HepG2 (cell line): ENCODE measurements around the gene RNF126. TPM values are rescaled to one million over a fixed set of nuclear protein-coding genes. Genes with fewer than 3 reads are reported as not detected.
A peak's percentile ranks its signal among the peaks of the same experiment; 100 is the strongest.

Source experiments
- BRCA1 ChIP-seq: sonication (generic); formaldehyde crosslinking; IDR thresholded peaks from 2 replicates; pipeline ENCODE4 v1.4.0; 2020; ENCODE audit warnings: missing genetic modification reagents
- FOXO1 ChIP-seq: sonication (generic); formaldehyde crosslinking; IDR thresholded peaks from 2 replicates; pipeline ENCODE4 v1.4.0; 2020; ENCODE audit warnings: missing genetic modification reagents
- GABPB1 ChIP-seq: IDR thresholded peaks from 2 replicates; pipeline ENCODE4 v1.6.1; 2016; ENCODE audit warnings: mild to moderate bottlenecking, missing genetic modification reagents, moderate library complexity, missing compliant biosample characterization
- HOXD1 ChIP-seq: sonication (generic); formaldehyde crosslinking; IDR thresholded peaks from 2 replicates; pipeline ENCODE4 v1.5.0; 2020; ENCODE audit warnings: missing genetic modification reagents
- KDM1A ChIP-seq: IDR thresholded peaks from 2 replicates; pipeline ENCODE4 v1.6.1; 2016; ENCODE audit warnings: missing compliant biosample characterization
- MAF1 ChIP-seq: sonication (generic); formaldehyde crosslinking; IDR thresholded peaks from 2 replicates; pipeline ENCODE4 v1.5.0; 2020; ENCODE audit warnings: missing genetic modification reagents, borderline replicate concordance
- MBNL3 ChIP-seq: fragments of 250-450 bp; sonication (Bioruptor Pico); conservative IDR thresholded peaks from 2 replicates; pipeline ENCODE4 v1.8.0; 2022; ENCODE audit warnings: mild to moderate bottlenecking, inconsistent platforms
- NFE2 ChIP-seq: sonication (generic); formaldehyde crosslinking; IDR thresholded peaks from 2 replicates; pipeline ENCODE4 v1.4.0; 2020; ENCODE audit warnings: missing genetic modification reagents
- PPARG ChIP-seq: conservative IDR thresholded peaks from 2 replicates; pipeline ENCODE4 v1.6.1; 2016; ENCODE audit warnings: missing biosample characterization, missing genetic modification reagents
- TCF7L2 ChIP-seq: IDR thresholded peaks from 2 replicates; pipeline ENCODE4 v1.6.1; 2011; ENCODE audit warnings: mild to moderate bottlenecking, low read depth, low read length, moderate library complexity
- TOPORS ChIP-seq: sonication (generic); formaldehyde crosslinking; IDR thresholded peaks from 2 replicates; pipeline ENCODE4 v1.8.0; 2023; ENCODE audit warnings: mild to moderate bottlenecking, missing genetic modification reagents
- TRIM24 ChIP-seq: sonication (generic); formaldehyde crosslinking; IDR thresholded peaks from 2 replicates; pipeline ENCODE4 v1.8.0; 2022; ENCODE audit warnings: mild to moderate bottlenecking, missing genetic modification reagents
- TSC22D2 ChIP-seq: sonication (generic); formaldehyde crosslinking; IDR thresholded peaks from 2 replicates; pipeline ENCODE4 v1.5.1; 2020; ENCODE audit warnings: missing genetic modification reagents, mild to moderate bottlenecking, borderline replicate concordance
- YY1 ChIP-seq: IDR thresholded peaks from 2 replicates; pipeline ENCODE4 v1.6.1; 2011; ENCODE audit warnings: low read length, low read depth, moderate library complexity, mild to moderate bottlenecking; ENCODE audit not compliant: insufficient read depth, insufficient replicate concordance
- ZBTB4 ChIP-seq: sonication (generic); formaldehyde crosslinking; IDR thresholded peaks from 2 replicates; pipeline ENCODE4 v1.4.0; 2020; ENCODE audit warnings: missing genetic modification reagents, mild to moderate bottlenecking, borderline replicate concordance
- ZFP62 ChIP-seq: sonication (generic); formaldehyde crosslinking; IDR thresholded peaks from 2 replicates; pipeline ENCODE4 v1.4.0; 2020; ENCODE audit warnings: missing genetic modification reagents
- ZNF230 ChIP-seq: sonication (generic); formaldehyde crosslinking; IDR thresholded peaks from 2 replicates; pipeline ENCODE4 v1.4.0; 2020; ENCODE audit warnings: mild to moderate bottlenecking, missing genetic modification reagents
- ZNF570 ChIP-seq: sonication (generic); formaldehyde crosslinking; IDR thresholded peaks from 2 replicates; pipeline ENCODE4 v1.4.0; 2020; ENCODE audit warnings: mild to moderate bottlenecking, missing genetic modification reagents, borderline replicate concordance
- polyA plus RNA-seq, 8 experiments: library from polyadenylated mRNA; depleted of rRNA in 3 of 8; stranded (reverse) in 7 of 8; unstranded in 1 of 8; fragments of >200 nt; fragmentation: Illumina TruSeq in 4 of 8; extraction: Trizol in 4 of 8; gene quantifications; 2 replicates each; pipeline versions ENCODE4 v1.2.1 to v1.2.3, GENCODE V29; 2011 to 2016; ENCODE audit warnings: low read depth in 4 of 8, missing spikeins in 1 of 8, mixed read lengths in 1 of 8; ENCODE audit not compliant: insufficient read depth in 1 of 8
- total RNA-seq, 5 experiments: library from RNA; depleted of rRNA; stranded (reverse); fragments of >200 nt; fragmentation: Illumina TruSeq; extraction: Trizol; gene quantifications; 2 replicates each; pipeline ENCODE4 v1.2.3, GENCODE V29; 2016; ENCODE audit warnings: low read depth in 1 of 5
- TF ChIP-seq, protein P1 (sequence below): sonication (generic); formaldehyde crosslinking; IDR thresholded peaks from 2 replicates; pipeline ENCODE4 v1.4.0; 2020; ENCODE audit warnings: missing genetic modification reagents
- TF ChIP-seq, protein P2 (sequence below): sonication (generic); formaldehyde crosslinking; conservative IDR thresholded peaks from 2 replicates; pipeline ENCODE4 v1.4.0; 2020; ENCODE audit warnings: missing genetic modification reagents
- TF ChIP-seq, protein P3 (sequence below): sonication (generic); formaldehyde crosslinking; IDR thresholded peaks from 2 replicates; pipeline ENCODE4 v1.8.1; 2023; ENCODE audit warnings: mild to moderate bottlenecking, inconsistent platforms, moderate library complexity, missing genetic modification reagents, borderline replicate concordance

The RNF126 gene
- total and polyA plus RNA-seq, 2 of the 13 experiments (the other 11 are each of a cell fraction or from before 2014, with no cell fraction given), result 23.2 to 34.0 TPM

DNA sequence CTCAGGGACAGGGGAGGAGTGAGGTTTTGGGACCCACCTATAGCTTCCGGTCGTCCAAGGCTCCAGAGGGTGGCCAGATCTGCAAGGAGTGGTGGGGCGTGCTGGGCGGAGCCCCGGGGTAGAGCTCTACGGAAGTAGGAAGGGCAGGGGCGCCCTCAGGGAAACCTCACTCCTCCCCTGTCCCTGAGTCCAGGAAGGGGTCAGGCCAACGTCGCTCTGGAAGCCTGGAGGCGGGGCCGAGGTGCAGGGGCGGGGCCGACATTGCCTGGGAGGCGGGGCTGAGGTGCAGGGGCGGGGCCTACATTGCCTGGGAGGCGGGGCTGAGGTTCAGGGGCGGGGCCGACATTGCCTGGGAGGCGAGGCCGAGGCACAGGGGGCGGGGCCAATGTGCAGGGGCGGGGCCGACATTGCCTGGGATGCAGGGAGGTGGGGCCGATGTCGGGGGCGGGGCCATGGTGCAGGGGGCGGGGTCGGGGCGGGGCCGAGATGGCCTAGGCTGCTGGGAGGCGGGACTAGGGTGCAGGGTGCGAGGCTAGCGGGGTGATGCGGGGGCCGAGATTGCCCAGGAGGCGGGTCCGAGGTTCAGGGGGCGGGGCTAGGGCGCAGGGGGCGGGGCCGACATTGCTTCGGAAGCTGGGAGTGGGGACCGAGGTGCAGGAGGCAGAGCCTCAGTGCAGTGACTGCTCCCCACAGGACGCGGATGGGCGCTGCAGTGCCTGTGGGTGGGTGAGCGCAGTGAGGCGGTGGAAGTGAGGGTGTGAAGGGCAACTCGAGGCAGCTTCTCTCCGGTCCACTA is 40.8 kb upstream of the RNF126 start (continued):
- TF ChIP-seq, protein P1, sequence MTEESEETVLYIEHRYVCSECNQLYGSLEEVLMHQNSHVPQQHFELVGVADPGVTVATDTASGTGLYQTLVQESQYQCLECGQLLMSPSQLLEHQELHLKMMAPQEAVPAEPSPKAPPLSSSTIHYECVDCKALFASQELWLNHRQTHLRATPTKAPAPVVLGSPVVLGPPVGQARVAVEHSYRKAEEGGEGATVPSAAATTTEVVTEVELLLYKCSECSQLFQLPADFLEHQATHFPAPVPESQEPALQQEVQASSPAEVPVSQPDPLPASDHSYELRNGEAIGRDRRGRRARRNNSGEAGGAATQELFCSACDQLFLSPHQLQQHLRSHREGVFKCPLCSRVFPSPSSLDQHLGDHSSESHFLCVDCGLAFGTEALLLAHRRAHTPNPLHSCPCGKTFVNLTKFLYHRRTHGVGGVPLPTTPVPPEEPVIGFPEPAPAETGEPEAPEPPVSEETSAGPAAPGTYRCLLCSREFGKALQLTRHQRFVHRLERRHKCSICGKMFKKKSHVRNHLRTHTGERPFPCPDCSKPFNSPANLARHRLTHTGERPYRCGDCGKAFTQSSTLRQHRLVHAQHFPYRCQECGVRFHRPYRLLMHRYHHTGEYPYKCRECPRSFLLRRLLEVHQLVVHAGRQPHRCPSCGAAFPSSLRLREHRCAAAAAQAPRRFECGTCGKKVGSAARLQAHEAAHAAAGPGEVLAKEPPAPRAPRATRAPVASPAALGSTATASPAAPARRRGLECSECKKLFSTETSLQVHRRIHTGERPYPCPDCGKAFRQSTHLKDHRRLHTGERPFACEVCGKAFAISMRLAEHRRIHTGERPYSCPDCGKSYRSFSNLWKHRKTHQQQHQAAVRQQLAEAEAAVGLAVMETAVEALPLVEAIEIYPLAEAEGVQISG (CRISPR knock-in tag), result peak; percentile 37; the same call in 1 of the 2 replicates
- TF ChIP-seq FOXO1 (CRISPR knock-in tag) (peak; percentile 63), MAF1 (CRISPR knock-in tag) (no peak), MBNL3 (CRISPR knock-in tag) (no peak), KDM1A (no peak), ZNF570 (no peak), TCF7L2 (no peak), GABPB1 (CRISPR knock-in tag) (peak; percentile 79), TRIM24 (CRISPR knock-in tag) (no peak), NFE2 (CRISPR knock-in tag) (no peak), ZBTB4 (no peak), TOPORS (CRISPR knock-in tag) (peak; percentile 55; the same call in 1 of the 2 replicates), PPARG (CRISPR knock-in tag) (no peak), ZFP62 (CRISPR knock-in tag) (0 out of 2 replicates have a peak, but pooled peaks have one; percentile 28), YY1 (no peak), HOXD1 (CRISPR knock-in tag) (0 out of 2 replicates have a peak, but pooled peaks have one; percentile 38), ZNF230 (peak; percentile 52; the same call in 1 of the 2 replicates), BRCA1 (CRISPR knock-in tag) (no peak), TSC22D2 (CRISPR knock-in tag) (no peak)
- TF ChIP-seq, protein P2, sequence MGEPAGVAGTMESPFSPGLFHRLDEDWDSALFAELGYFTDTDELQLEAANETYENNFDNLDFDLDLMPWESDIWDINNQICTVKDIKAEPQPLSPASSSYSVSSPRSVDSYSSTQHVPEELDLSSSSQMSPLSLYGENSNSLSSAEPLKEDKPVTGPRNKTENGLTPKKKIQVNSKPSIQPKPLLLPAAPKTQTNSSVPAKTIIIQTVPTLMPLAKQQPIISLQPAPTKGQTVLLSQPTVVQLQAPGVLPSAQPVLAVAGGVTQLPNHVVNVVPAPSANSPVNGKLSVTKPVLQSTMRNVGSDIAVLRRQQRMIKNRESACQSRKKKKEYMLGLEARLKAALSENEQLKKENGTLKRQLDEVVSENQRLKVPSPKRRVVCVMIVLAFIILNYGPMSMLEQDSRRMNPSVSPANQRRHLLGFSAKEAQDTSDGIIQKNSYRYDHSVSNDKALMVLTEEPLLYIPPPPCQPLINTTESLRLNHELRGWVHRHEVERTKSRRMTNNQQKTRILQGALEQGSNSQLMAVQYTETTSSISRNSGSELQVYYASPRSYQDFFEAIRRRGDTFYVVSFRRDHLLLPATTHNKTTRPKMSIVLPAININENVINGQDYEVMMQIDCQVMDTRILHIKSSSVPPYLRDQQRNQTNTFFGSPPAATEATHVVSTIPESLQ (CRISPR knock-in tag), result no peak
- TF ChIP-seq, protein P3, sequence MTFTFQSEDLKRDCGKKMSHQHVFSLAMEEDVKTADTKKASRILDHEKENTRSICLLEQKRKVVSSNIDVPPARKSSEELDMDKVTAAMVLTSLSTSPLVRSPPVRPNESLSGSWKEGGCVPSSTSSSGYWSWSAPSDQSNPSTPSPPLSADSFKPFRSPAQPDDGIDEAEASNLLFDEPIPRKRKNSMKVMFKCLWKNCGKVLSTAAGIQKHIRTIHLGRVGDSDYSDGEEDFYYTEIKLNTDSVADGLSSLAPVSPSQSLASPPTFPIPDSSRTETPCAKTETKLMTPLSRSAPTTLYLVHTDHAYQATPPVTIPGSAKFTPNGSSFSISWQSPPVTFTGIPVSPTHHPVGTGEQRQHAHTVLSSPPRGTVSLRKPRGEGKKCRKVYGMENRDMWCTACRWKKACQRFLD (CRISPR knock-in tag), result no peak
